CD4-positive, alpha-beta memory T cell (primary cell): ENCODE measurements around the gene MACF1. TPM values are rescaled to one million over a fixed set of nuclear protein-coding genes. Genes with fewer than 3 reads are reported as not detected.

Experiments
- CTCF ChIA-PET: fragments of 350-600 bp; sonication (Branson Sonifier 250); formaldehyde crosslinking; loops from one replicate; lab custom pipeline; 2021; ENCODE audit warnings: inconsistent platforms; ENCODE audit not compliant: partially characterized antibody; lab: Charles Lee
- POLR2A ChIA-PET: fragments of 350-600 bp; sonication (Branson Sonifier 250); formaldehyde crosslinking; loops from one replicate; lab custom pipeline; 2021; ENCODE audit not compliant: partially characterized antibody; lab: Charles Lee
- DNase-seq, 5 donors: peaks; one replicate each; pipeline versions ENCODE4 v3.0.0 to v3.0.0-alpha.2; 2020 to 2022; ENCODE audit warnings: mixed read lengths in 1 of 5
- H3K27ac ChIP-seq: one replicate; pipeline ENCODE4 v1.7.0; 2013; ENCODE audit warnings: low read depth, low read length
- H3K27me3 ChIP-seq: 2 replicates; pipeline ENCODE4 v1.7.0; 2013; ENCODE audit warnings: mild to moderate bottlenecking, low read length, moderate library complexity; ENCODE audit not compliant: insufficient read depth
- H3K36me3 ChIP-seq: 2 replicates; pipeline ENCODE4 v1.7.0; 2013; ENCODE audit warnings: mild to moderate bottlenecking, low read length, moderate library complexity; ENCODE audit not compliant: insufficient read depth
- H3K4me1 ChIP-seq: 2 replicates; pipeline ENCODE4 v1.7.0; 2013; ENCODE audit warnings: mild to moderate bottlenecking, low read length, moderate library complexity; ENCODE audit not compliant: insufficient read depth
- H3K4me3 ChIP-seq, 2 donors: one replicate each; pipeline ENCODE4 v1.7.0; 2013; ENCODE audit warnings: low read length in 2 of 2, mild to moderate bottlenecking in 1 of 2
- H3K9me3 ChIP-seq, 2 donors: one replicate each; pipeline ENCODE4 v1.7.0; 2013; ENCODE audit warnings: low read length in 2 of 2, control low read depth in 1 of 2; ENCODE audit not compliant: control insufficient read depth in 1 of 2
- H3K27ac Mint-ChIP-seq, 7 donors: one replicate each; pipeline ENCODE4 v1.8.0; 2020 to 2021; ENCODE audit warnings: mixed read lengths in 7 of 7, mild to moderate bottlenecking in 6 of 7, inconsistent platforms in 3 of 7, moderate library complexity in 3 of 7
- H3K27me3 Mint-ChIP-seq, 2 donors: one replicate each; pipeline ENCODE4 v1.8.0; 2020 to 2021; ENCODE audit warnings: mixed read lengths in 2 of 2
- H3K36me3 Mint-ChIP-seq, 2 donors: one replicate each; pipeline ENCODE4 v1.8.0; 2020 to 2021; ENCODE audit warnings: mixed read lengths in 2 of 2, inconsistent platforms in 1 of 2, mild to moderate bottlenecking in 1 of 2
- H3K4me1 Mint-ChIP-seq, 4 donors: one replicate each; pipeline ENCODE4 v1.8.0; 2020 to 2021; ENCODE audit warnings: mixed read lengths in 4 of 4, mild to moderate bottlenecking in 1 of 4
- H3K4me3 Mint-ChIP-seq, 8 donors: one replicate each; pipeline ENCODE4 v1.8.0; 2020 to 2021; ENCODE audit warnings: mixed read lengths in 8 of 8, mild to moderate bottlenecking in 7 of 8, moderate library complexity in 6 of 8, inconsistent platforms in 3 of 8
- H3K9me3 Mint-ChIP-seq, 8 donors: one replicate each; pipeline ENCODE4 v1.8.0; 2020 to 2021; ENCODE audit warnings: mixed read lengths in 8 of 8, mild to moderate bottlenecking in 5 of 8, inconsistent platforms in 3 of 8, moderate library complexity in 1 of 8
- intact Hi-C: fragments of 100-400 bp; cut with micrococcal nuclease; formaldehyde crosslinking; loops from one replicate; pipeline ENCODE4 v1.15.1; 2023
- polyA plus RNA-seq, 2 donors: library from polyadenylated mRNA; unstranded; fragments of 300-500 nt; fragmentation: Illumina TruSeq; gene quantifications; one replicate each; pipeline ENCODE4 v1.2.3, GENCODE V29; 2021
- total RNA-seq, 2 experiments: library from RNA; stranded (reverse); gene quantifications; one replicate each; pipeline ENCODE4 v1.2.3, GENCODE V29; 2021

MACF1 gene
- total and polyA plus RNA-seq, 4 experiments from 2014 or later, result 6.8 to 387 (median 222) TPM

DNA sequence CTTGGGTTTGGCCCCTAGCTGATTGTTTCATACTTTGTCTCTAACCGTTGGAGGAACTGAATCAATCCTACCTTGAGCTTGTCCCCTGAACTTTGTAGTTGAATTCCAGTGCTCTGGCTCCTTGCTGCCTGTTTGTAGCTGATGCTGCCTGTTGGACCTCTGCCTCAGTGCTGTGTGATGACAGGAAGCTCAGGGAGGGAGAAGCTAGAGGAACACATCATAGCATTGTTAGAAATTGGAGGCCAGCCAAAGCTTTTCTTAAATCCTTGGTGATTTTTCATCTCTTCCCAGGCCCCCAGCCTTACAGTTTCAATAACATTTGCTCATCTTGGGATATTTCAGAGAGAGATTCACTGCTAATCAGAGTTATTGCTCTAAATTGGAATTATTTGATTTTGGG lies 34.0 kb downstream of the MACF1 start:
- H3K4me1 ChIP-seq, result peaks cover 34% of the 10 kb centered on the region
- H3K36me3 ChIP-seq, result peaks cover 30% of the 10 kb centered on the region
- peaks cover 34 to 70% (median 50%) of the 10 kb centered on the region in 4 donors for H3K4me1 Mint-ChIP-seq
- peak overlapping the region; percentile 48 to 89 (median 80) for H3K27ac Mint-ChIP-seq
- no peak overlapping the region for H3K4me3 ChIP-seq
- ChIA-PET CTCF (interaction anchor here (1.1 to 8.1 kb wide), 7 partner anchors 9 to 140 kb away, joined by 3 to 90 read pairs (median 8); no protein-coding TSS in a partner anchor), POLR2A (interaction anchor here (0.9 to 2.5 kb wide), 6 partner anchors 22 to 46 kb away, joined by 3 to 9 read pairs (median 5); partner anchors contain the start of gene MACF1)
- DNase-seq, result no peak
- no peaks in the 10 kb centered on the region for H3K9me3 Mint-ChIP-seq
- H3K4me3 Mint-ChIP-seq, result peak overlapping the region in 2 of 8 donors; percentile 12 to 59
- no peaks in the 10 kb centered on the region for H3K27me3 Mint-ChIP-seq
- H3K9me3 ChIP-seq, result no peaks in the 10 kb centered on the region
- H3K36me3 Mint-ChIP-seq, result peaks cover 26 to 68% of the 10 kb centered on the region in 2 donors
- peak overlapping the region; percentile 21 for H3K27ac ChIP-seq
- H3K27me3 ChIP-seq, result no peaks in the 10 kb centered on the region
- intact Hi-C loops, result no loop called here

- no peak for DNase-seq
- Mint-ChIP-seq H3K27me3 (no peaks in the 10 kb centered on the region), H3K27ac (peak overlapping the region; percentile 70 to 92 (median 89)), H3K4me1 (peaks cover 37 to 74% (median 54%) of the 10 kb centered on the region in 4 donors), H3K4me3 (no peak overlapping the region), H3K9me3 (no peaks in the 10 kb centered on the region), H3K36me3 (peaks cover 29 to 67% of the 10 kb centered on the region in 2 donors)
- peak overlapping the region; percentile 10 for H3K27ac ChIP-seq
- ChIA-PET CTCF (interaction anchor here (0.8 to 8.1 kb wide), 2 partner anchors 34 to 48 kb away, joined by 3 to 90 read pairs; no protein-coding TSS in a partner anchor), POLR2A (no interaction called here)
- peaks cover 34% of the 10 kb centered on the region for H3K4me1 ChIP-seq
- no peaks in the 10 kb centered on the region for H3K27me3 ChIP-seq
- H3K4me3 ChIP-seq, result no peak overlapping the region
- peaks cover 29% of the 10 kb centered on the region for H3K36me3 ChIP-seq
- no peaks in the 10 kb centered on the region for H3K9me3 ChIP-seq
- intact Hi-C loops, result no loop called here
Measured at GRCh38 chr1:39239968-39240367, 35.5 kb downstream of the MACF1 start.

DNA sequence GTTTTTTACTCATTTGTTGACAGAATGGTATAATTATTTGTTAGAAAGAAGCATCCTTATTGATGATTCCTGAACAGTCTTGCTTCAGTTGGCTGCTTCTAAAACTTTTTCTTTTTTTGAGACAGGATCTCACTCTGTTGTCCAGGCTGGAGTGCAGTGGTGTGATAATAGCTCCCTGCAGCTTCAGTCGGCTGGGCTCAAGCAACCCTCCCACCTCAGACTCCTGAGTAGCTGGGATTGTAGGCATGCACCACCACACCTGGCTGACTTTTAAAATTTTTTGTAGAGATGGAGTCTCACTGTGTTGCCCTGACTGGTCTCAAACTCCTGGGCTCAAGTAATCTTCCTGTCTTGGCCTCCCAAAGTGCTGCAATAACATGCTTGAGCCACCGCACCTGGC lies 38.8 kb downstream of the MACF1 start:
- H3K27ac ChIP-seq, result no peak overlapping the region
- Mint-ChIP-seq H3K4me3 (no peak overlapping the region), H3K27ac (peak overlapping the region; percentile 22 to 77 (median 45))

GRCh38 chr1:39250460-39251240 lies 46.2 kb downstream of the MACF1 start:
- no peaks in the 10 kb centered on the region for H3K9me3 ChIP-seq
- Mint-ChIP-seq H3K4me3 (no peak overlapping the region), H3K27me3 (no peaks in the 10 kb centered on the region), H3K9me3 (no peaks in the 10 kb centered on the region), H3K4me1 (peaks cover 23 to 55% (median 33%) of the 10 kb centered on the region in 4 donors), H3K36me3 (peaks cover 19 to 57% of the 10 kb centered on the region in 2 donors), H3K27ac (peak overlapping the region; percentile 29 to 84 (median 60))
- no peak overlapping the region for H3K4me3 ChIP-seq
- no peak for DNase-seq
- no peak overlapping the region for H3K27ac ChIP-seq
- CTCF ChIA-PET, result interaction anchor here (0.8 to 20.4 kb wide), 5 partner anchors 8 to 152 kb away, joined by 3 to 820 read pairs (median 4); no protein-coding TSS in a partner anchor
- H3K27me3 ChIP-seq, result no peaks in the 10 kb centered on the region
- H3K4me1 ChIP-seq, result peaks cover 11% of the 10 kb centered on the region
- POLR2A ChIA-PET, result interaction anchor here (0.7 to 1.2 kb wide), 2 partner anchors 20 to 33 kb away, joined by 3 read pairs; no protein-coding TSS in a partner anchor
- intact Hi-C loops, result no loop called here
- H3K36me3 ChIP-seq, result peaks cover 51% of the 10 kb centered on the region

More for the DNA sequence above, 38.8 kb downstream of the MACF1 start:
- no peaks in the 10 kb centered on the region for H3K9me3 ChIP-seq
- ChIA-PET POLR2A (interaction anchor here (0.6 kb wide), 1 partner anchor 27 kb away, joined by 3 read pairs; no protein-coding TSS in a partner anchor), CTCF (interaction anchor here (2.2 to 6.2 kb wide), 2 partner anchors 15 to 51 kb away, joined by 8 to 56 read pairs; no protein-coding TSS in a partner anchor)
- Mint-ChIP-seq H3K9me3 (no peaks in the 10 kb centered on the region), H3K4me1 (peaks cover 32 to 67% (median 46%) of the 10 kb centered on the region in 4 donors), H3K27me3 (no peaks in the 10 kb centered on the region), H3K36me3 (peaks cover 19 to 52% of the 10 kb centered on the region in 2 donors)
- peaks cover 26% of the 10 kb centered on the region for H3K4me1 ChIP-seq
- peaks cover 7% of the 10 kb centered on the region for H3K36me3 ChIP-seq
- no peak for DNase-seq
- intact Hi-C loops, result no loop called here
- no peak overlapping the region for H3K4me3 ChIP-seq
- H3K27me3 ChIP-seq, result no peaks in the 10 kb centered on the region

DNA sequence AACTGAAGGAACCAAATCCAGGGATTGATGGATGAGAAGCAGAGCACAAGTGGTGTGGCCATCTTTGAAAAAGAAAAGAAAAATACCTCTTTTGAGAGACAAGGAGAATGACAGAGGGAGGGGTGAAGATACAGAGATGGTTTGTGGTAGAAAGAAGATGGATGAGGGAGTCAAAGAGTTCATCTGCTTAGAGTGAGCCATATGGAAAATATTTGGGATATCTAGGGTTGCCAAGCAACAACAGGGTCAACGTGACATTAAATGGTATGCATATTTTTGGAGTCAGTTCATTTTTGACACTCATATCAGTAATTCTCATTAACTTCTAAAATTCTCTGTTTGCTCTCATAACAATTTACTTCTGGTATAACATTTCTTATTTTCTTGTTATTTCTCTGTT lies 50.7 kb downstream of the MACF1 start:
- Histone ChIP-seq H3K4me1 (peaks cover 17% of the 10 kb centered on the region), H3K4me3 (no peak overlapping the region), H3K9me3 (no peaks in the 10 kb centered on the region), H3K27me3 (no peaks in the 10 kb centered on the region), H3K27ac (no peak overlapping the region), H3K36me3 (peaks cover 65% of the 10 kb centered on the region)
- no peaks in the 10 kb centered on the region for H3K9me3 Mint-ChIP-seq
- peaks cover 24 to 52% of the 10 kb centered on the region in 2 donors for H3K36me3 Mint-ChIP-seq
- H3K27me3 Mint-ChIP-seq, result no peaks in the 10 kb centered on the region
- peaks cover 10 to 38% (median 22%) of the 10 kb centered on the region in 4 donors for H3K4me1 Mint-ChIP-seq
- no peak overlapping the region for H3K4me3 Mint-ChIP-seq
- DNase-seq, result no peak
- CTCF ChIA-PET, result interaction anchor here (1.3 to 20.4 kb wide), 4 partner anchors 8 to 68 kb away, joined by 3 to 820 read pairs (median 52); partner anchors contain the start of gene MACF1
- no peak overlapping the region for H3K27ac Mint-ChIP-seq
- intact Hi-C loops, result no loop called here
- POLR2A ChIA-PET, result interaction anchor here (2.2 to 8.8 kb wide), 2 partner anchors 50 to 63 kb away, joined by 9 to 146 read pairs; partner anchors contain the start of gene MACF1

- Mint-ChIP-seq H3K36me3 (peaks cover 28 to 44% of the 10 kb centered on the region in 2 donors), H3K27me3 (no peaks in the 10 kb centered on the region), H3K4me1 (peaks cover 20 to 42% (median 30%) of the 10 kb centered on the region in 4 donors), H3K9me3 (no peaks in the 10 kb centered on the region), H3K4me3 (peak overlapping the region in 1 of 8 donors; percentile 22), H3K27ac (peak overlapping the region; percentile 41 to 88 (median 81))
- no peak overlapping the region for H3K4me3 ChIP-seq
- DNase-seq, result peak; percentile 54 to 71 (median 61)
- peak overlapping the region; percentile 27 for H3K27ac ChIP-seq
- ChIA-PET POLR2A (interaction anchor here (0.7 to 8.8 kb wide), 9 partner anchors 14 to 152 kb away, joined by 3 to 146 read pairs (median 4); partner anchors contain the start of gene MACF1), CTCF (interaction anchor here (0.5 to 20.4 kb wide), 35 partner anchors 8 to 247 kb away, joined by 3 to 820 read pairs (median 7); partner anchors contain the start of gene MACF1)
- H3K9me3 ChIP-seq, result no peaks in the 10 kb centered on the region
- intact Hi-C loops, result loop anchor here (1.0 kb wide), 3 partner anchors 66 to 156 kb away; no protein-coding TSS in a partner anchor
- H3K36me3 ChIP-seq, result peaks cover 47% of the 10 kb centered on the region
- peaks cover 36% of the 10 kb centered on the region for H3K4me1 ChIP-seq
- H3K27me3 ChIP-seq, result no peaks in the 10 kb centered on the region
Measured at GRCh38 chr1:39258146-39258924, 53.8 kb downstream of the MACF1 start.
